Sciatic nerve (tissue), 2 donors: ENCODE data around the gene ZNF823. TPM values are rescaled to one million over a fixed set of nuclear protein-coding genes. Genes with fewer than 3 reads are reported as not detected.
"Not testable (repeated sequence)": the region's sequence is repeated elsewhere in the genome, so short reads cannot be mapped to it uniquely, and the experiment has no call there.

ENCODE experiments used
- ATAC-seq: fragments of 200-7000 bp; cut with Tn5 transposase; one replicate; pipeline ENCODE4 v1.9.1; 2020; ENCODE audit warnings: mild to moderate bottlenecking, moderate library complexity
- DNase-seq: peaks from one replicate; pipeline ENCODE4 v3.0.0-alpha.2; 2020; ENCODE audit warnings: low spot score
- intact Hi-C: fragments of 100-400 bp; cut with DNase I; formaldehyde crosslinking; loops from one replicate; pipeline ENCODE4 v1.14.2; 2022
- total RNA-seq: library from RNA; stranded (reverse); fragmentation: NEBNext Ultra II Directional; extraction: Animal tissue kit (Norgen Biotek cat#: 25700); gene quantifications from one replicate; pipeline ENCODE4 v1.2.1, GENCODE V29; 2021
- donor health status: DM: no; HTN: no; CAD: no.
- donor health status: DM: no; HTN: no; CAD: no.

The ZNF823 gene
- total RNA-seq, 1 donor from 2014 or later, result 9.8 TPM

- DNase-seq (no peak), ATAC-seq (no peak)
- intact Hi-C loops, result no loop called here
Observed at GRCh38 chr19:11692127-11692790, 46.5 kb downstream of the ZNF823 start.

GRCh38 chr19:11685676-11686650, 52.8 kb downstream of the ZNF823 start:
- no peak for ATAC-seq
- intact Hi-C loops, result no loop called here
- no peak for DNase-seq

- no peak for ATAC-seq
- intact Hi-C loops, result no loop called here
- no peak for DNase-seq
Observed at GRCh38 chr19:11684987-11685675, 53.6 kb downstream of the ZNF823 start.

- intact Hi-C loops, result no loop called here
- DNase-seq (no peak), ATAC-seq (no peak)
Observed at GRCh38 chr19:11680689-11681302, 58.0 kb downstream of the ZNF823 start.

GRCh38 chr19:11678504-11678903, 60.2 kb downstream of the ZNF823 start:
- intact Hi-C loops, result no loop called here
- DNase-seq (no peak), ATAC-seq (no peak)

- ATAC-seq, intact Hi-C loops: not testable (repeated sequence)
Observed at GRCh38 chr19:11676661-11677600, 61.8 kb downstream of the ZNF823 start.

GRCh38 chr19:11675569-11675968, 63.2 kb downstream of the ZNF823 start:
- no peak for DNase-seq
- ATAC-seq, result no peak
- intact Hi-C loops, result no loop called here

More at GRCh38 chr19:11676661-11677600, 61.8 kb downstream of the ZNF823 start:
- not testable (repeated sequence) for DNase-seq

GRCh38 chr19:11674067-11674492, 64.7 kb downstream of the ZNF823 start:
- ATAC-seq, result peak; percentile 10
- intact Hi-C loops, result no loop called here
- DNase-seq, result no peak

- intact Hi-C loops, result no loop called here
- DNase-seq, result peak; percentile 75
- peak; percentile 71 for ATAC-seq
Observed at GRCh38 chr19:11673608-11674041, 65.1 kb downstream of the ZNF823 start.

Other genes with a start within 250 kb of the ZNF823 start
- 9.4 TPM for gene ZNF653, start 233.1 kb downstream of the ZNF823 start, total RNA-seq
- 25.8 TPM for gene ECSIT, start 209.8 kb downstream of the ZNF823 start, total RNA-seq
- 35.7 TPM for gene CNN1, start 200.1 kb downstream of the ZNF823 start, total RNA-seq
- gene ELOF1, start 179.7 kb downstream of the ZNF823 start, total RNA-seq, result 33.7 TPM
- gene ACP5, start 161.3 kb downstream of the ZNF823 start, total RNA-seq, result 19.7 TPM
- gene ZNF627, start 141.5 kb downstream of the ZNF823 start, total RNA-seq, result 13.6 TPM
- 13.3 TPM for gene ZNF441, start 28.1 kb upstream of the ZNF823 start, total RNA-seq
- 4.2 TPM for gene ZNF491, start 59.6 kb upstream of the ZNF823 start, total RNA-seq
- gene ZNF440, start 75.3 kb upstream of the ZNF823 start, total RNA-seq, result 12.1 TPM
- gene ZNF439, start 109.8 kb upstream of the ZNF823 start, total RNA-seq, result 12.7 TPM
- gene ZNF69, start 148.8 kb upstream of the ZNF823 start, total RNA-seq, result 7.4 TPM
- gene ZNF700, start 186.2 kb upstream of the ZNF823 start, total RNA-seq, result 16.1 TPM
- 6.6 TPM for gene ZNF763, start 226.1 kb upstream of the ZNF823 start, total RNA-seq